Memory B cell (primary cell): ENCODE data around the gene MRPL57.
"Not testable (repeated sequence)": the region's sequence is repeated elsewhere in the genome, so short reads cannot be mapped to it uniquely, and the experiment has no call there.

Experiments
- ATAC-seq: fragments of 150-1000 bp; cut with Tn5 transposase; 2 replicates; pipeline ENCODE4 v1.10.0; 2021; ENCODE audit warnings: low read depth, mild to moderate bottlenecking, moderate library complexity
- DNase-seq, 2 donors: peaks; one replicate each; pipeline ENCODE4 v3.0.0; 2022; ENCODE audit warnings: low spot score in 2 of 2
- H3K27ac Mint-ChIP-seq: one replicate; pipeline ENCODE4 v1.8.0; 2022; ENCODE audit warnings: mild to moderate bottlenecking, moderate library complexity, mixed read lengths
- H3K27me3 Mint-ChIP-seq: one replicate; pipeline ENCODE4 v1.8.0; 2022; ENCODE audit warnings: mixed read lengths
- H3K36me3 Mint-ChIP-seq: one replicate; pipeline ENCODE4 v1.8.0; 2022; ENCODE audit warnings: mild to moderate bottlenecking, mixed read lengths
- H3K4me1 Mint-ChIP-seq: one replicate; pipeline ENCODE4 v1.8.0; 2022; ENCODE audit warnings: mixed read lengths
- H3K4me3 Mint-ChIP-seq: one replicate; pipeline ENCODE4 v1.8.0; 2022; ENCODE audit warnings: mild to moderate bottlenecking, moderate library complexity, mixed read lengths
- H3K9me3 Mint-ChIP-seq: one replicate; pipeline ENCODE4 v1.8.0; 2022; ENCODE audit warnings: mixed read lengths

The MRPL57 gene

GRCh38 chr13:21212138-21212775, 35.8 kb downstream of the MRPL57 start:
- Mint-ChIP-seq H3K27ac (no peak overlapping the region), H3K27me3 (peaks cover 20% of the 10 kb centered on the region), H3K9me3 (peaks cover 4% of the 10 kb centered on the region), H3K4me1 (no peaks in the 10 kb centered on the region), H3K4me3 (no peak overlapping the region), H3K36me3 (no peaks in the 10 kb centered on the region)
- ATAC-seq = no peak
- DNase-seq = no peak

DNA sequence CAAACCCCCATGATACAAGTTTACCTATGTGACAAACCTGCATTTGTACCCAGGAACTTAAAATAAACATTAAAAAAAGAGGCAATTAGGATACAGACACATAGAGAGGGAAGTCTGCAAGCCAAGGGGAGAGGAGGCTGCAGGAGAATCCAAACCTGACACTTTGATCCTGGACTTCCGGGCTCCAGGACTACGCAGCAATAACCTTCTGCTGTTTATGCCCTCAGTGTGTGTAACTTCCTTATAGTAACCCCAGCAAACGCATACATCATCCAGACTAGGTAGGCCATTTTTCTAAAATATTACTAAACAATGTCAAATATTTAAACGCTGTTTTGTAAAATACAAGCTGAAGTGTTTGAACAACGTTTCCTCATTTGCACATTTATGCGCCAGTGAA, 39.0 kb downstream of the MRPL57 start:
- H3K4me3 Mint-ChIP-seq, H3K36me3 Mint-ChIP-seq, ATAC-seq, H3K27ac Mint-ChIP-seq, DNase-seq, H3K4me1 Mint-ChIP-seq, H3K9me3 Mint-ChIP-seq: not testable (repeated sequence)
- peaks cover 18% of the 10 kb centered on the region for H3K27me3 Mint-ChIP-seq

- H3K27ac Mint-ChIP-seq = no peak overlapping the region
- peaks cover 3% of the 10 kb centered on the region for H3K4me1 Mint-ChIP-seq
- DNase-seq = no peak
- no peak for ATAC-seq
- H3K27me3 Mint-ChIP-seq = peaks cover 15% of the 10 kb centered on the region
- H3K9me3 Mint-ChIP-seq = peaks cover 8% of the 10 kb centered on the region
- H3K36me3 Mint-ChIP-seq = no peaks in the 10 kb centered on the region
- no peak overlapping the region for H3K4me3 Mint-ChIP-seq
These were observed 39.9 kb downstream of the MRPL57 start for GRCh38 chr13:21216332-21216731.

- Mint-ChIP-seq H3K36me3 (peaks cover 2% of the 10 kb centered on the region), H3K9me3 (peaks cover 6% of the 10 kb centered on the region), H3K4me3 (no peak overlapping the region), H3K4me1 (peaks cover 3% of the 10 kb centered on the region), H3K27ac (no peak overlapping the region), H3K27me3 (peaks cover 6% of the 10 kb centered on the region)
- no peak for ATAC-seq
- no peak for DNase-seq
These were observed 42.0 kb downstream of the MRPL57 start for GRCh38 chr13:21218351-21219035.

GRCh38 chr13:21219036-21219381, 42.6 kb downstream of the MRPL57 start:
- Mint-ChIP-seq H3K27me3 (peaks cover 2% of the 10 kb centered on the region), H3K4me1 (peaks cover 3% of the 10 kb centered on the region), H3K4me3 (no peak overlapping the region), H3K9me3 (peaks cover 6% of the 10 kb centered on the region), H3K27ac (no peak overlapping the region), H3K36me3 (peaks cover 2% of the 10 kb centered on the region)
- no peak for ATAC-seq
- no peak for DNase-seq

GRCh38 chr13:21219716-21220115, 43.3 kb downstream of the MRPL57 start:
- ATAC-seq, H3K4me1 Mint-ChIP-seq, DNase-seq, H3K9me3 Mint-ChIP-seq, H3K36me3 Mint-ChIP-seq, H3K27me3 Mint-ChIP-seq, H3K27ac Mint-ChIP-seq, H3K4me3 Mint-ChIP-seq: not testable (repeated sequence)

DNA sequence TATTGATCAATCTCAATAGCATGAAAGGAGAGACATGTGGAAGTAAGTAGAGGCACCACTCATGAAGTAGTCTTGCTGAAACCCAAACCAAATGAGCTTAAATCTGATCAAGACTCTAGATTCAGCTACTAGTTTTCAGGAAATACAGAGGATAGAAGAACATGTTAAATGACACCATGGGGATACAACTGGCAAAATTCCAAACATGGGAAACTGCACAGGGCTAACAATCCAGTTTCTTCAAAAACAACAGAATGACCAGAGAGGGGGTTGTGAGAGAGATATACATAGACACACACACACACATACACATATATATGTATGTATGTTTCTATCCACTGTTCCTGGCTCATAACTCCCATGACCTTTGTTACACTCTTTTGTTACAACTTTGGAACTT, 44.8 kb downstream of the MRPL57 start:
- no peaks in the 10 kb centered on the region for H3K27me3 Mint-ChIP-seq
- peaks cover 6% of the 10 kb centered on the region for H3K9me3 Mint-ChIP-seq
- H3K4me1 Mint-ChIP-seq = peaks cover 3% of the 10 kb centered on the region
- no peak for DNase-seq
- no peak for ATAC-seq
- H3K36me3 Mint-ChIP-seq = peaks cover 2% of the 10 kb centered on the region
- H3K27ac Mint-ChIP-seq = no peak overlapping the region
- no peak overlapping the region for H3K4me3 Mint-ChIP-seq

DNA sequence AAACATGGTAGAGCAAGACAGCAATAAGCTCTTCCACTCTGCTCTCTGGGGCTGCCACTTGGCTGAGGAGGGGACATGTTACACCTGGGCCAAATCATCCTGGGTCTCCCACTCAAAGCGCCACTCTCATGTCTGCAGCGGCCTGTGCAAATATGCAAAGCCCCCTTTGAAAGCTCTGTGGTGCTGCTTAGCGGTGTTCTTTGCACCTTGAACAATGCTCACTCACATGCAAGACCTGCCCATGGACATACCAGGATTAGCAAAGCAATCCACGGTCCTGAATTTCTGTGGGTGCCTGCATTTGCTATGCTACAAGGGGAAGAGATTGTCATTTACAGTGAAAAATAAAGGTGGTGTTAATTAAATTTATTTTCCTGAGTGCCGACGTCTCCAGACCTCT, 48.6 kb downstream of the MRPL57 start:
- ATAC-seq (no peak), DNase-seq (no peak)
- peaks cover 2% of the 10 kb centered on the region for H3K36me3 Mint-ChIP-seq
- peaks cover 2% of the 10 kb centered on the region for H3K4me1 Mint-ChIP-seq
- peaks cover 8% of the 10 kb centered on the region for H3K27me3 Mint-ChIP-seq
- peaks cover 6% of the 10 kb centered on the region for H3K9me3 Mint-ChIP-seq
- H3K4me3 Mint-ChIP-seq = no peak overlapping the region
- H3K27ac Mint-ChIP-seq = no peak overlapping the region

GRCh38 chr13:21225841-21226581, 49.6 kb downstream of the MRPL57 start:
- H3K4me3 Mint-ChIP-seq = no peak overlapping the region
- H3K27ac Mint-ChIP-seq = no peak overlapping the region
- no peak for DNase-seq
- ATAC-seq = no peak
- H3K4me1 Mint-ChIP-seq = peaks cover 2% of the 10 kb centered on the region
- H3K36me3 Mint-ChIP-seq = peaks cover 2% of the 10 kb centered on the region
- peaks cover 8% of the 10 kb centered on the region for H3K27me3 Mint-ChIP-seq
- H3K9me3 Mint-ChIP-seq = peaks cover 5% of the 10 kb centered on the region

- H3K4me3 Mint-ChIP-seq = no peak overlapping the region
- DNase-seq = no peak
- peaks cover 8% of the 10 kb centered on the region for H3K27me3 Mint-ChIP-seq
- no peaks in the 10 kb centered on the region for H3K9me3 Mint-ChIP-seq
- H3K36me3 Mint-ChIP-seq = no peaks in the 10 kb centered on the region
- no peak for ATAC-seq
- H3K4me1 Mint-ChIP-seq = peaks cover 2% of the 10 kb centered on the region
- no peak overlapping the region for H3K27ac Mint-ChIP-seq
These were observed 51.5 kb downstream of the MRPL57 start for GRCh38 chr13:21227917-21228316.
